GM18519 (cell line): ENCODE results near the gene SCAI.
"Not testable (repeated sequence)": the region's sequence is repeated elsewhere in the genome, so short reads cannot be mapped to it uniquely, and the experiment has no call there.

Experiments used
- ATAC-seq: cut with Tn5 transposase; IDR thresholded peaks from one replicate; pipeline ENCODE4 v1.9.1; 2021; ENCODE audit warnings: mild to moderate bottlenecking, moderate library complexity; ENCODE audit not compliant: unreplicated experiment, low FRiP score

SCAI gene

GRCh38 chr9:125143377-125144090, at the start of gene SCAI:
Gene SCAI, minus strand, starts transcription at chr9:125143528. Its CDS starts 91 bp downstream, at chr9:125143437.
- peak; percentile 94 for ATAC-seq

GRCh38 chr9:125190361-125190801, 47.1 kb upstream of the SCAI start:
- no peak for ATAC-seq

- ATAC-seq = peak; percentile 86
Observed at GRCh38 chr9:125189361-125190289, 46.3 kb upstream of the SCAI start, which contains the start of gene PPP6C. Gene PPP6C, minus strand, starts transcription at chr9:125189803. Its CDS starts 85 bp downstream, at chr9:125189718.

GRCh38 chr9:125189011-125189360, 45.7 kb upstream of the SCAI start:
- ATAC-seq = peak; percentile 32

GRCh38 chr9:125183561-125183960, 40.2 kb upstream of the SCAI start:
- no peak for ATAC-seq

GRCh38 chr9:125183054-125183453, 39.7 kb upstream of the SCAI start:
- no peak for ATAC-seq

GRCh38 chr9:125181756-125182155, 38.4 kb upstream of the SCAI start:
- not testable (repeated sequence) for ATAC-seq

- no peak for ATAC-seq
Observed at GRCh38 chr9:125180876-125181275, 37.5 kb upstream of the SCAI start.

GRCh38 chr9:125179776-125180175, 36.4 kb upstream of the SCAI start:
- not testable (repeated sequence) for ATAC-seq

- ATAC-seq = no peak
Observed at GRCh38 chr9:125177888-125178287, 34.6 kb upstream of the SCAI start.

- no peak for ATAC-seq
Observed at GRCh38 chr9:125176636-125177035, 33.3 kb upstream of the SCAI start.

- ATAC-seq = no peak
Observed at GRCh38 chr9:125172031-125172755, 28.9 kb upstream of the SCAI start.

- ATAC-seq = no peak
Observed at GRCh38 chr9:125169895-125170294, 26.6 kb upstream of the SCAI start.

GRCh38 chr9:125166762-125167161, 23.4 kb upstream of the SCAI start:
- ATAC-seq = no peak

- not testable (repeated sequence) for ATAC-seq
Observed at GRCh38 chr9:125162891-125163290, 19.6 kb upstream of the SCAI start.

- ATAC-seq = no peak
Observed at GRCh38 chr9:125161284-125161918, 18.1 kb upstream of the SCAI start.

GRCh38 chr9:125160750-125161149, 17.4 kb upstream of the SCAI start:
- no peak for ATAC-seq

- ATAC-seq = no peak
Observed at GRCh38 chr9:125156551-125156950, 13.2 kb upstream of the SCAI start.

- ATAC-seq = no peak
Observed at GRCh38 chr9:125153712-125154367, 10.5 kb upstream of the SCAI start.

GRCh38 chr9:125151730-125152129, 8.4 kb upstream of the SCAI start:
- no peak for ATAC-seq
